HUDEP-2 (cell line): Measurements from ENCODE around the gene SH3PXD2A.

Experiments
- DNase-seq, 76 experiments: peaks; one replicate each; lab custom pipeline; 2025; ENCODE audit not compliant: unreplicated experiment in 76 of 76; lab: John Stamatoyannopoulos, UW

Gene SH3PXD2A

DNA sequence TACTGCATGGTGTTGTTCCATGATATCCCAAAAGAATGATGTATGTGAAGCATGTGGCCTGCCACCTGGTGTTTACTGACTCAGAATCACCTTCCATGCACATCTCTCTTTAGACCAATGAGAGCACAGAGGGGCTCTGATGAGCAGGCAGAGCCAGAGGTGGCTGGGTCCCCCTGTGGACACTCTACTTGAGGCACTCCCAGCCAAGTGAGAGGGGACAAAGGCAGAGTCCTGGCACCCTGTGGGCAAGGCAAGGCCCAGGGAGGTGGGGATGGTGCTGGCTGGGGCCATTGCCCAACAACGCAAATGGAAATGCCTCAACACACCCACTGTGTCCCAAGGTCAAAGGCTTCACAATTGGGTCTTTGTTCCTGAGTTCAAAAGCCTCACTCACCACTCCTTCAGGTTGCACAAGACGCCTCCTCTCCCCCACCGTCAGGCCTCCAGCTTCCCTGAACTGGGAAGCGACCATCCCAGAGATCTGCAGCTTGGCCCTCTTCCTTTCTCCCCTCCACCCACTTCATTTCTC, 197.3 kb downstream of the SH3PXD2A start:
- DNase-seq, result no peak

DNA sequence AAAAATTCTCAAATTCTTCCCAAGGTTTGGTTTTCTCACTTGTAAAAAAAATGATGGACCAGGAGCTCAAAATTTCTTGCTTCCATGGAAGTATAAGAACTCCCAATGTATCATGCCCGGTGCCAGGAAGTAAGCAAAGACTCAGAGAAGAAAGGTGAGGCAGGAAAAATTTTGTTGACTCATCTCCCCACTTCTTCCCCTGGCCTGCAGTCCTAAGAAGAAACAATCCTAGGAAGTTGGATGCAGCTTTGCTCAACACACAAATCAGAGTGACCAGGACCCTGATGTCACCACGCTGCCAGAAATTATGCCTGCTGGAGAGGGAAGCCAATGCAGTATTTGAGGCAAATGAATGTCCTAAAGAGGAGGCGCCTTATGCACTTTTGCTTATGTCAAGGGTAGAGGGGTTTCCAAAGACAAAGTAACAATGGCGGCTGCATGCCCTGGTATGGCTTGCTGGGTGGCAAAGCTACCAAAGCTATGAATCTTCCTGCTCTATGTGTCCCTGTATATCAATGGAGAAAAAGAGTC, 198.2 kb downstream of the SH3PXD2A start:
- no peak for DNase-seq

DNA sequence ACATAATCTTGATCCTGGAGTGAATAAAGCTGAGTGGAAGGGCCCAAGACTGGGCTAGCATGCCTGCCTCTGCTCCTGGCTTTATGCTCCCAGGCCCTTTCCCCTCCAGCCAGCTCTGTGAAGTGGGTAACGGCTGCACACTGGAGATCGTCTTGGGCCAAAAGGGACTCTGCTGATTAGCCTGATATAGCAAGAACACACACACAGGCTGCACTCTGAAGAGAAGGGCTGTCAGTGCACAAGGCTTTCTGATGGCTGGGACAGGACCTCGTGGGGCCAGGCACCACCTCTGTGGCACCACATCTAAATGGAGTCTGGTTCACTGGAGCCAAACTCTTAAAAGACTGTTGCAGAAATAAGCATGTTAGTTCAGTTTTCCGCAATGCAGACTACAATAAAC, 200.5 kb downstream of the SH3PXD2A start:
- no peak for DNase-seq

DNA sequence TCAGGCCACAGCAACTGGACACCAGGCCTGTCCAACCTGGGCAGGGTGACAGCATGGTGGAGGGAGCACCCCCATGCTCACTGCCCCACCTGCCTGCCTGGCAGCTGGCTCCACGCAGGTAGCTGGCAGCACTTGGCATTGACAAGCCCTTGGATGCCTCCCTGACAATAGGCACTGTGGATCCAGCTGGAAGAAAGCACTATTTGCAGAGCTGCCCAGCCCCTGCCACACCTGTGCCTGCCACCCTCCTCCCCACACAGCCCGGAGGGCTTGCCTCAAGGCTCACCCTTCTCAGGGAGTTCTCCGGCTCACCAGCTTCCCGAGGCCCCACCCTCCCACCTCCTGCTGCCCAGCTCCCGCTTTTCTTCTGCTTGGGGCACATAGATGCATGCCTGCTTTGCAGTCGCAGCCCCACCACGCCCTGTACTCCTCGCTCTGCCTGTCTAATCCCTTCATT, 201.8 kb downstream of the SH3PXD2A start:
- no peak for DNase-seq

DNA sequence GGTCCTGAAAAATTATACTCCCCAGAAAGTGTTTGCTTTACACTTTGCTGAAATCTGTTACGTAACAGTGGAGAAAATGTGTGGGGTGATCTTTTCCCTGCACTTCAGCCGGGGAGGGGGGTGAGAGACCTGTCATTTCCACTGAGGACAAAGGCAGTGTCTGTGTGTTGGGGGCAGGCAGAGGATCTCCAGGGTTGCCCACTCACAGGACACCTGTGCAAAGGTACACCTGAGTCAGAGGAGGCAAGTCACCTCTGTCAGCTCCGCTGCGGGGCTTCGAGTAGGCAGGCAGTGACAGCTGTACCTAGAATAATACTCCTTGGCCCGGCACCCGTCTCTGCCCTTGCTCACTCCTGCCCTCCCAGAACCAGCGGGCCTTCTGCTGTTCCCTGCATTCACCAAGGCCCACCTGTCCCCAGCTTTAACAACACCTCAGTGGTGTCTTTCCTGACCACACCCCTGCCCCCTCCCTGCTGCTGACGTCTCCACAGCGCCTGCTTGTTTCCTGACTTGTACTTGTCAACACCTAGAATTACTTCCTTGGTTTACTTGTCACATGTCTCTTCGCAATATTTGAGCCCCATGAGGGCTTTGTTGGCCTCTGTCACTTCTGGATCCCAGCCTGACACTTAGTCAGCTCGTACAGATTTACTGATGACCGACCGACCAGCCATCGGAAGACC, 202.6 kb downstream of the SH3PXD2A start:
- DNase-seq, result no peak

DNA sequence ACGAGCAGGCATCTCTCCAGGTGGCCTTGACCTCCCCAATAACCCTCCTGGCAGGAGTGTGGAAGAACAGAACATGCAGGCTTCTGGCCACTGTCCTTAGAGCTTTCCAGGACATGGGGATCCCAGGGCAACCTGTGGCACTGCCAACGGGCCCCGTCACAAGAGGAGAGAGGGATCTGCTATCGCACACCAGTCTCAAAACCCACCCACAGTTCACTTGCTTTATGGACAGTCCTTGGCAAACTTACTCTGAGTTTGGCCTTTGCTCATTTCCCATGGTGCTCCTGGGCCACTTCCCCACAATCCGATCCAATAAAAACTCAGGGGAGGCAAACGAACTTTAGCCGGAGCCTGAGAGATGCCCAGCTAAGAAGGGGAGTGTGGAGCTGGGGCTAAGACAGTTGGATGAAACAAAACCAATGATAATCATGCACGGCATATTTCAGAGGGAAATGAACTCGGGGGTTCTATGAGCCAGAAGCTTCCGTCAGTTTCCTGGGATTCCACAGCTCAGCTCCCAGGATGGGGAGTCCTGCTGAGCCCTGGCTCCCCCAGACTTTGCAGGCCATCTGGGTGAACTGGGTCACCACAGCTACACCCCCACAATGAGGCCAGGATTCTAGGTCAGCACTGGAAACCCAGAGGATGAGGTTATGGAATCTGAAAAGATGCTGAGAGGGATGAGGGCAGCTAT, 203.4 kb downstream of the SH3PXD2A start:
- no peak for DNase-seq

DNA sequence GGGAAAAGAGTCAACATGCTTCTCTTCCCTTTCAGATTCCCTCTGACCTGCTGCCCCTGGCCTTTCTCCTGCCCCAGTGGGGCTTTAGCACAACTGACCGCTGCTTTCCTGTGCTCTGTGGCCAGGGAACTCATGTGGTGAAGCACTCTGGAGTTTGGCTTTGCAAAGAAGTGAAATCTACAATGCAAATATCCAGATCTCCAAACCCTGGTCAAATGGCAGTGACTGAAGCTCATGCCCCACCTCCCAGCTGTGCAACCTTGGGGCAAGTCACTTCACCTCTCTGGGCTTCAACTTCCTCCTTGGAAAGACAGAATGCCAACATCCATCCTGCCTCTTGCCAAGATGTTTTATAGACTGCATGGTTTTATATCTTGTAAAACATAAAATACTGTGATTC, 204.0 kb downstream of the SH3PXD2A start:
- DNase-seq, result no peak

DNA sequence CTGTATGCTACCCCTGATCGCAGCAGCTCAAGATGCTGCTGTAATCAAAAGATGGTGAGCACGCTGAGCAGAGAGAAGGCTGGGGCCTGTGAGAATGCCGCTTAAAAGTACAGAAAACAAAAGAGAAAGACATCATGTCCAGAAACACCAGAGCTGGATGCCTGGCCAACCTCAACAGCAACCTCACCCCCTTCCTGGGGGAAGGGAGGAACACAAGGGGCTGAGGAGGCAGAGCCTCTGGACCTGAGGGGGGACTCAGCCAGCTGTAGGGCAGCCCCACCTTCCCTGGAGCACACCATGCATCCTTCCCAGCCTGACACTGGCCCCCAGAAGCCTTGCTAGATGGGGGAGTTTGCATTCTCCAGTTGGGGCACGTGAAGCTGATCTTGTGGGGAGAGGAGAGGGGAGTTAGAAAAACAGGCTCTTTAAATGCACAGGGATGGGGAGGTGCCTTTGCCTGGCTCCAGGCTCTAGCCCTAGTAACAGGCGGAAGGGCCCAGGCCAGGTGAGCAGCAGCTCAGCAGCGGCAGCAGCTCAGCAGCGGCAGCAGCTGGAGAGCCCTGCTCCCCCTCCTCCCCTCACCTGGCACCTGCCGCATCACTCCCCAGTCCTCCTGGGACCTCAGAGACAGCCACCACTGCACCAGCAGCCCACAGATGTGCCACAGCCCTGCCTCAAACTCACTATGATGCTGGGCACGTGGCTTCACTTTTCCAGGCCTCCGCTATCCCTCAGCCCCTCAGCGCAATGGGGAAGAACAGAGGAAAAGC, 205.5 kb downstream of the SH3PXD2A start:
- DNase-seq, result no peak

DNA sequence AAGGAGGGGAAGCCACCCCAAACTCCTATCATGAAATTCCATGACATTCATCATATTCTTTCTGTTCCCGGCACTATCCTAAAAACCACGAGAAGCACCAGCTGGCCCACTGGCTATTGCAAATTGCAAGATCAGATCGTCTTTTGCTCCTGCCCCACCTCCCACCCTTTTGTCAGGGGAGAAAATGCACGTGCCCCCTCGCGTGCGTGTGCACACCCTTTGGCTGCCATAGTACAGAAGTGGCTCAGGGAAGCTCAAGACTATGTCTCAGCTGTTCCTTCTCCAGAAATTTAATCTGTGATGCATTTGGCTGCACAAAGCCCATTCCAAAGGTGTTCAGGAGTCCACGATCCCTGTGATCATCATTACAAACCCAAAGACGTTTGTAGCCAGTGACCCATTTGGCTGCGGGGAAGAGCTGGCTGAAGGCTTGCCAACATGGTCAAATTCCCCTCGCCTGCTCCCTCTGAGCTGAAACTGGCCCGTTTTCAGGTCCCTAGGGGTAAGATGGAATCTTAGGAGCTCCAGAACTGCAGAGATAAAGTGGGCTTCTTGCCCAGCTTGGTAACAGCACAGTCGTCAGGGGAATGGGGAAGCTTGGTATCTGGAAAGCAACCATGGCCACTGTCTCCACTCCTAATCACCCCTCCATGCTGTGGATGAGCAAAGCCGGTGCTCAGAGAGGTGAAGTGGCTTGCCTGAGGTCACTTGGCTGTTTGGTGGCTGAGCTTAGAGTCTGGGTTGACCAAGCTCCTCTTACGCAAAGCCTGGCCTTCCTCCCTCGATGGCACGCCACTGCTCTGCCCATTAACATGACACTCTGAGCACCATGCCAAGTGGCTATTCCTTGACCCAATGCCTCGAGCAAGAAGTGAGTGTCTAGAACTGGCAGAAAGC, 206.5 kb downstream of the SH3PXD2A start:
- no peak for DNase-seq

DNA sequence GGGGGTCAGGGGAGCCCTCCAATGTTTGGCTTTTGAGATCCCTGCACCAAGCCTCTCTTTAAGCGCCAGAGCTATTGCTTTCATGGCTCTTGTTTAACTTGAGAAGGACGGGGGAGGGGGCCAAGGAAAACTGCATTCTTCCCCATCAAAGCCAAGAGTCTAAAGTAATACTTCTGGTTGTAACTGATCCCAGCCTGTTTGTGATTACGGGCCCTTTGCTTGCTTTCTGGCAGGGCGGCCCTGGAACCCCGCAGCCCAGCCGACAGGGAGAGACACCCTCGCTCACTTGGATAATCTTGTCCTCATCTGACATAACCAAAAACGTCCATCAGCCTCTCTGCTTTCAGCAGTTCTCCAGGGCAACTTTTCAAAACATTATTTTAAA, 207.1 kb downstream of the SH3PXD2A start:
- no peak for DNase-seq

DNA sequence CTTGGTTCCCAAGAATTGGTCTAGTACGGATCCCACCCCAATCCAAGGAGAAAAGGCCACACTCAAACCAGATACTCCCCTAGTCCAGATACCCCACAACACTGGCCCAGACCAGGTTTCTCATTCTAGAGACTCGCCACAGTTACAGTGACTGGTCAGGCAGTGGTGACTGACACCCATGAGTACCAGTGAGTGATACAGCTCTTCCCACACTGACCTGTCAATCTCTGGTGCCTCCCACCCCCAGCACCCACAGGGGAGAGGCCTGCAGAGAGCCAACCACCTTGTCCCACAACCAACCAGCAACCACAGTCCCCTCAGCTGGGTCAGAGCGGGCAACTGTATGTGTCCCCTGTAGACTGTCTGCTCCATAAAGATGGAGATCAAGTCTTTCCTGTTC, 209.1 kb downstream of the SH3PXD2A start:
- no peak for DNase-seq

DNA sequence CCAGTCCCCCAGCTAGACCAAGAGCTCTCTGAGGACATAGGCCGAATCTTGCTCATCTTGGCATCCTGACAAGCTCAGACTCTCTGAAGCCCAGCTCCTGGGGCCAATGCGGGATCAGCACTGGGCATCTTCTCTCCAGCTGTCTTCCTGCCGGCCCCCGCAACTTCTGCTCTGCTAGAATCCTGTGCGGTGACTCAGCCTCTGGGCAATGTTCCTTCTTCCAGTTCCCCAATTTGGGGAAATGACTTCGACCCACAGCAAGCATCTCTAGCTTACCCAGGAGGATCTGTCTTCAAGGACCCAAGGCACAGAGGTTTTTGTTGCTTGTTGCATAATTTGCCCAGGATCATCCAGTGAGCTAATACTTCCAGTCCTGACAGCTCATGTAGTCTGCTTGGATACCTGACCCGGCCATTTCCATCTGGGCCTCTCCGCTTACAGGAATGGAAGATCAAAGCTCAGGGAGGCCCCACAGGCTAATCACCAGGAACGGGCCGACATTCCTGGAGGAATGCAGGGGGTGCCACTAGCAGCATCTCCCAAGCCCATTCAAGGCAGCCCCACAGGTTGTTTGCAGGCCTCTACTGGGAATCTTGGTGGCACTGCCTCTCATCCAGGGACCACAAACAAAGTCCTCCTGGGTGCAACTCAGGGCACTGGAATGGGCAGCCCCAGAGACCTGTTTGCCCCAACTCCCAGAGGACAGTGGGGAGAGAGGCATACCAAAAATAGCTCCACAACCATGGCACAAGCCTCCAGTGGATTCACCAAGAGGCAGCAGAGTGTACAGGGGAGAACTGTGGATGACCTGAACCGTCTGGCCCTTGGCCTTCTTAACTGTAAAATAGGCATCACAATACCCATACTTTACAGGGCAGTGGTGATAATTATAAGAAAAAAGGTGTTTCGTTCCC, 210.0 kb downstream of the SH3PXD2A start:
- DNase-seq, result no peak

DNA sequence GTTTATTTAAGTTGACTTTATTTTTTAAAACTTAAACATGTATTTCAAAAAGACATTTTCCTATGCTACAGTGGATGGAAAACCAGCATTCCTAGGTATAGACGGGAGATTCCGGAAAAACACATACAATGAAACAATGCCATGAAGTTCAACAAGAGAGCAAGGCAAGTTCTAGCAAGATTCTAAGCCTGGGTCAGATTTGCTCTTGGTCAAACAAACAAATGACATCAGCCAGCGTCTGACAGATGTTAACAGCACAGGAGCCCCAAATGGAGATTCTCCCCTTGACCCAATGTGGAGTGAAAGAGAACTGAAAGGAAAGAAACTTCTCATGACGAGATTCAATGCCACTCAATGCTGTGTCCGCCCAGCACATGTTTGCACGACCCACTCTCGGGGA, 212.0 kb downstream of the SH3PXD2A start:
- no peak for DNase-seq

DNA sequence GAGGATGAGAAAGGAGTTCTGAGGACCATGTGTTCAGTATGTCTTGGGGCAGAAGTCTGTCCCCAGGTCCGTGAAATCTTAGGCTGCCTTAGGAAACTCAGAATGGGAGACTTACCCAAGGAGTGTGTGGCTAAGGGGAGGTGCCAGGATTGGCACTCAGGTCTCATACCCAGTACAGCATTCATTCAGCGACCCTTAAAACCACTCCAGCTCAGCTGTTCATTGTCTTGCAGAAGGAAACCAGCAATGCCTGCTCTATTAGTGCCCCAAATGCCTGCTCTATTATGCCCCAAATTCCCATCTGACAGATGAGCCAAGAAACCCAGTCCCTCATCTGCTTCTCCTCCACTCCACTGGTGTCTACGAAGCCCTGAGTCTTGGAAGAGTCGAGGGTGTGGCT, 214.1 kb downstream of the SH3PXD2A start:
- DNase-seq, result no peak

DNA sequence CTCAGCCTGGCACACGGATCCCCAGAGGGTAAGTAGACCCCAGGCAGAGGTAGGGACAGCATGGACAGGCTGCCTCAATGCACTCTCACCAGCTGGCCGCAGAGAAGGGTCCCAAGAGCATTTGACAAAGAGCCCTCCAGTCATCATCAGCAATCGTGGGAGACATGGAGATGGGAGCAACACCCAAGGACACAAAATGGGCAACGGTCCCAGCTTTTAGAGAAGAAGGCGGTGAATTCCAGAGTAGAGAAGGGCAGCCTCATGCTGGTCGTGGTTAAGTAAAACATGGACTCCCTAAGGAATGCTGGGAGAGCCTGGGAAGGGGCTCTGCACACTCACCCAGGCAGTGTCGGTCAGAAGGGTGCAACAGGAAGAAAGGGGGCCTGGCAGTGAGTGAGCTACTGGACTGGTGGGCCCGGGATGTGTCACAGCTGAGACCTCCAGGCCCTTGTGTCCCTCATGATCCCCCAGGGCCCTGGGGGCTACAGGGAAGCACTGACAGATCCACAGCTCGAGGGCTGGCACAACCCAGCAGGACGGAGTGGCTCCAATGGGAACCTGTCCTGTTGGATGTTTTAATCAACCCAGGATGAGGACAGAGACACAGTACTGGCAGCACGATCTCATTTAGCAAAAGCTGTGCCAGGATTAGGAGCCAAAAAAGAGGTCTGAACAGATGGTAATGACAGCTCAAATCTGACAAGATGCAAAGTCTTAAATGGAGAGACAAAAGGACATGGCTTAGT, 214.8 kb downstream of the SH3PXD2A start:
- DNase-seq, result no peak

DNA sequence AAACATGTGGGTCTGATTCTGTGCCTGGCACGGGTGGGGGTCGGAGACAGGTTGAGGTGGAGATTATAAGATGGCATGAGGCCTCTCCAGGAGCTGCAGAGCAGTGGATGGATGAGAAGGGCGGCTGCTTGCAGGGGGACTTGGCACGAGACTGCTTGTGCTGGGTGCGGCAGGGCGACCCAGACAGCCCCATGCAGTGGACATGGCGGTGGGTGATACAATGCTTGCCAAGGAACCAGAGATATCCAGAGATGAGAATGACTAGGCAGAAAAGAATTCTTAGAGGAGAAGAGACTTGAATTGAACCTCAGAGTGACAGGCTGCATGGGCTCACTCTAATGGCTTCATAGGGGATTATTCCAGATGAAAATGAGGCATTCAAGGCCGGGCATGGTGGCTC, 216.4 kb downstream of the SH3PXD2A start:
- DNase-seq, result peak in 26 of 76 experiments; percentile 12 to 74 (median 30)

DNA sequence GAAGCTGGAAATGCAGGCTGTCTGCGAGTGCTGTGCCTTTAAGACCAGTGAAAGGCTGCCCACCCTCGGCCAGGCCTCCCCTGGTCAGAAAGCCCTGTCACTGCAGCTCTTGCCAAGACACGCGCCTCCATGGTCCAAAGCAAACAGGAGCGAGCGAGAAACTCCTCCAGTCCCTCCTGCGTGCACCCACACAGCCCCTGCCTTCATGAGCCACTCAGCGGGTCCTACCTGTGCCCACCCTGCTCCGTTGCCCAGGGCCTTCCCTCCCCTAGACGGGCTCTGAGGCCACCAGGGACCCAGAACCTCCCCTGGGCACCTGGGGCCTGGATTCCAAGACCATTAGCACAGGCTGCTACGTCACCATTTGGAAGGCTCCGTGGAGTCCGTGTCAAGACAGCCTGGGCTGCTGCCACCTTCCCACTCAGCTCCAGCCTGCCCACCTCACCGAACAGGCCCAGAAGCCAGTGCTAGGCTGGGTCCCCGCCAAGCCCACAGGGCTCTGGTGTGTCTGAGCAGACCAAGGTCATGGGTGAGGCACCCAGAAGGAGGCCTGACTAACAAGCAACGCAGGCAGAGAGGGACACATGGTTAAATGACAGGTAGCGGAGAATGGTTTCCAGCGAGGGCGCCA, 217.3 kb downstream of the SH3PXD2A start:
- DNase-seq, result no peak

DNA sequence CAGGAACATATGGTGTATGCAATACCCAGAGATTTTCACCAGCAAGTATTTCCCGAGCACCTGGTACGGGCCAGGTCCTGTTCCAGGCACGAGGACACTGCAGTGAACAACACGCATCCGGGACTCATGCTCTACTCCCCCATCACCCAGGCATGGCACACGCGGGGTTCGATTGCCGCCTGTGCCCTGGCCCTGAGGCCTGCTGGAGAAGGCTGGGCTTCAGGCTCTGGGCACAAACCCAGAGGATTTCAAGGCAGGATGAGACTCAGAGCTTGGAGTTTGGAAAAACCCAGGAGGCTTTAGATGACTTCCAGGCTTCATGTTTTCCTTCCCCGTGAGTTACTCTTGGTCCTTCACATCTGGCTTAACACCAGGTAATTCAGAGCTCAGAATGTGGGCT, 218.4 kb downstream of the SH3PXD2A start:
- no peak for DNase-seq
